ENCODE results near the gene MED27. TPM values are rescaled to one million over a fixed set of nuclear protein-coding genes. Genes with fewer than 3 reads are reported as not detected.
A peak's percentile ranks its signal among the peaks of the same experiment; 100 is the strongest.

Gene MED27
- total and polyA plus RNA-seq, 2 of the 8 experiments (the other 6 are each of a cell fraction or from before 2014, with no cell fraction given), result 29.9 to 56.5 TPM

GRCh38 chr9:131856105-131856504 is 223.6 kb downstream of the MED27 start (continued):
- TF ChIP-seq SIN3A (conservative IDR thresholded peaks at IDR 0.05 in 1 of 2, IDR thresholded peaks at IDR 0.05 in 1 of 2; ENCODE audit: low read depth in 1 of 2, low read length in 2 of 2), result peak in 1 of 2 experiments; percentile 62; a peak in 1 of 4 replicates
- no peak for TF ChIP-seq SAP30 (IDR thresholded peaks at IDR 0.05; ENCODE audit: insufficient read depth, insufficient replicate concordance, low read length)
- TF ChIP-seq GABPA (IDR thresholded peaks at IDR 0.05; ENCODE audit: borderline replicate concordance, insufficient read depth, low read length), result peak; percentile 21; the same call in 1 of the 2 replicates
